A549 (cell line): ENCODE measurements around the gene FAH.

Experiments used
- POLR2A ChIP-seq: IDR thresholded peaks from 2 replicates; pipeline ENCODE4 v1.6.1; 2012; ENCODE audit warnings: mild to moderate bottlenecking, low read length
- RNF2 ChIP-seq: fragments of 200-600 bp; sonication (generic); IDR thresholded peaks from 2 replicates; pipeline ENCODE4 v1.6.1; 2016; ENCODE audit warnings: low read depth, mild to moderate bottlenecking, antibody characterized with exemption, moderate library complexity, borderline replicate concordance
- TF ChIP-seq, protein P1 (sequence below): fragments of >200 bp; sonication (Bioruptor Twin); formaldehyde crosslinking; IDR thresholded peaks from 3 replicates; pipeline ENCODE4 v1.5.1; 2016

DNA sequence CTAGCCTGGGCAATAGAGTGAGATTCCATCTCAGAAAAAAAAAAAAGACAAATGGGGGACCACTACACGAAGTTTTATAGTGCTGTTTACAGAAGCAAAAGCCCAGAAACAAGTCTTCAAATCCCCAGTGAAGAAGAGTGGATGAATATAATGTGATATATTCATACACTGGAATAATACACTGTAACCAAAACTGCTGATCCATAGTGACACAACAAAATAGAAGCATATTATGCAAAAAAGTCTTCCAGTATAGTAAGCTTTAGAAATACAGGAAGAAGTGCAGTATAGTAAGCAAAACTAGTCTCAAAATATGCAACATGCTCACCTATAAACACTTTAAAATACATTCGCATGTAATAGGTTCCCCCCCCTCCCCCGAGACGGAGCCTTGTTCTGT, 11.9 kb upstream of the FAH start:
- TF ChIP-seq, protein P1, sequence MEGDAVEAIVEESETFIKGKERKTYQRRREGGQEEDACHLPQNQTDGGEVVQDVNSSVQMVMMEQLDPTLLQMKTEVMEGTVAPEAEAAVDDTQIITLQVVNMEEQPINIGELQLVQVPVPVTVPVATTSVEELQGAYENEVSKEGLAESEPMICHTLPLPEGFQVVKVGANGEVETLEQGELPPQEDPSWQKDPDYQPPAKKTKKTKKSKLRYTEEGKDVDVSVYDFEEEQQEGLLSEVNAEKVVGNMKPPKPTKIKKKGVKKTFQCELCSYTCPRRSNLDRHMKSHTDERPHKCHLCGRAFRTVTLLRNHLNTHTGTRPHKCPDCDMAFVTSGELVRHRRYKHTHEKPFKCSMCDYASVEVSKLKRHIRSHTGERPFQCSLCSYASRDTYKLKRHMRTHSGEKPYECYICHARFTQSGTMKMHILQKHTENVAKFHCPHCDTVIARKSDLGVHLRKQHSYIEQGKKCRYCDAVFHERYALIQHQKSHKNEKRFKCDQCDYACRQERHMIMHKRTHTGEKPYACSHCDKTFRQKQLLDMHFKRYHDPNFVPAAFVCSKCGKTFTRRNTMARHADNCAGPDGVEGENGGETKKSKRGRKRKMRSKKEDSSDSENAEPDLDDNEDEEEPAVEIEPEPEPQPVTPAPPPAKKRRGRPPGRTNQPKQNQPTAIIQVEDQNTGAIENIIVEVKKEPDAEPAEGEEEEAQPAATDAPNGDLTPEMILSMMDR: no peak
- no peak for TF ChIP-seq RNF2
- TF ChIP-seq POLR2A: no peak
